Stimulated activated memory B cell treated with anti-CD40 and anti-IgM and Interleukin-4, amounts not matched to agents 10 μg/mL and 1 μg/mL and 100 μg/mL, for 72 hours (primary cell): Measurements from ENCODE around the gene ZDHHC11.

ENCODE experiments used
- ATAC-seq: fragments of 150-1000 bp; cut with Tn5 transposase; 2 replicates; pipeline ENCODE4 v1.10.0; 2021
- H3K27ac Mint-ChIP-seq: one replicate; pipeline ENCODE4 v1.8.0; 2022; ENCODE audit warnings: mild to moderate bottlenecking, mixed read lengths
- H3K27me3 Mint-ChIP-seq: one replicate; pipeline ENCODE4 v1.8.0; 2022; ENCODE audit warnings: mixed read lengths
- H3K36me3 Mint-ChIP-seq: one replicate; pipeline ENCODE4 v1.8.0; 2022; ENCODE audit warnings: mixed read lengths
- H3K4me1 Mint-ChIP-seq: one replicate; pipeline ENCODE4 v1.8.0; 2022; ENCODE audit warnings: mixed read lengths
- H3K4me3 Mint-ChIP-seq: one replicate; pipeline ENCODE4 v1.8.0; 2022; ENCODE audit warnings: mild to moderate bottlenecking, moderate library complexity, mixed read lengths
- H3K9me3 Mint-ChIP-seq: one replicate; pipeline ENCODE4 v1.8.0; 2022; ENCODE audit warnings: mixed read lengths

Gene ZDHHC11

GRCh38 chr5:868428-869135 lies 17.8 kb upstream of the ZDHHC11 start:
- no peak overlapping the region for H3K27ac Mint-ChIP-seq
- no peaks in the 10 kb centered on the region for H3K27me3 Mint-ChIP-seq
- H3K4me1 Mint-ChIP-seq, result peaks cover 7% of the 10 kb centered on the region
- ATAC-seq, result no peak
- H3K9me3 Mint-ChIP-seq, result no peaks in the 10 kb centered on the region
- H3K4me3 Mint-ChIP-seq, result no peak overlapping the region
- peaks cover 87% of the 10 kb centered on the region for H3K36me3 Mint-ChIP-seq

- H3K27ac Mint-ChIP-seq, result no peak overlapping the region
- H3K4me1 Mint-ChIP-seq, result no peaks in the 10 kb centered on the region
- H3K36me3 Mint-ChIP-seq, result peaks cover 85% of the 10 kb centered on the region
Measured at GRCh38 chr5:867300-867870, 16.6 kb upstream of the ZDHHC11 start.

GRCh38 chr5:865771-866170 lies 15.0 kb upstream of the ZDHHC11 start:
- no peak overlapping the region for H3K27ac Mint-ChIP-seq
- peaks cover 72% of the 10 kb centered on the region for H3K36me3 Mint-ChIP-seq
- no peaks in the 10 kb centered on the region for H3K9me3 Mint-ChIP-seq
- no peak overlapping the region for H3K4me3 Mint-ChIP-seq
- H3K27me3 Mint-ChIP-seq, result no peaks in the 10 kb centered on the region
- H3K4me1 Mint-ChIP-seq, result no peaks in the 10 kb centered on the region
- ATAC-seq, result no peak

More at GRCh38 chr5:867300-867870, 16.6 kb upstream of the ZDHHC11 start:
- Mint-ChIP-seq H3K27me3 (no peaks in the 10 kb centered on the region), H3K9me3 (no peaks in the 10 kb centered on the region), H3K4me3 (no peak overlapping the region)
- no peak for ATAC-seq

- no peak for ATAC-seq
- Mint-ChIP-seq H3K4me3 (no peak overlapping the region), H3K27me3 (no peaks in the 10 kb centered on the region), H3K36me3 (peaks cover 69% of the 10 kb centered on the region), H3K9me3 (no peaks in the 10 kb centered on the region), H3K4me1 (no peaks in the 10 kb centered on the region), H3K27ac (no peak overlapping the region)
Measured at GRCh38 chr5:865168-865521, 14.4 kb upstream of the ZDHHC11 start.

GRCh38 chr5:864492-865167 lies 13.8 kb upstream of the ZDHHC11 start:
- Mint-ChIP-seq H3K4me1 (no peaks in the 10 kb centered on the region), H3K27ac (no peak overlapping the region), H3K4me3 (no peak overlapping the region), H3K27me3 (no peaks in the 10 kb centered on the region), H3K9me3 (no peaks in the 10 kb centered on the region), H3K36me3 (peaks cover 64% of the 10 kb centered on the region)
- no peak for ATAC-seq

- H3K27ac Mint-ChIP-seq, result no peak overlapping the region
- no peaks in the 10 kb centered on the region for H3K9me3 Mint-ChIP-seq
- no peak overlapping the region for H3K4me3 Mint-ChIP-seq
- no peaks in the 10 kb centered on the region for H3K27me3 Mint-ChIP-seq
- no peaks in the 10 kb centered on the region for H3K4me1 Mint-ChIP-seq
- no peak for ATAC-seq
- H3K36me3 Mint-ChIP-seq, result peaks cover 50% of the 10 kb centered on the region
Measured at GRCh38 chr5:863244-863805, 12.5 kb upstream of the ZDHHC11 start.

- Mint-ChIP-seq H3K9me3 (no peaks in the 10 kb centered on the region), H3K4me1 (no peaks in the 10 kb centered on the region), H3K4me3 (no peak overlapping the region), H3K27ac (no peak overlapping the region), H3K36me3 (peaks cover 43% of the 10 kb centered on the region), H3K27me3 (no peaks in the 10 kb centered on the region)
- ATAC-seq, result no peak
Measured at GRCh38 chr5:862367-863243, 11.8 kb upstream of the ZDHHC11 start.

GRCh38 chr5:861442-862366 lies 10.9 kb upstream of the ZDHHC11 start:
- no peaks in the 10 kb centered on the region for H3K9me3 Mint-ChIP-seq
- ATAC-seq, result no peak
- H3K27ac Mint-ChIP-seq, result no peak overlapping the region
- peaks cover 34% of the 10 kb centered on the region for H3K36me3 Mint-ChIP-seq
- no peaks in the 10 kb centered on the region for H3K4me1 Mint-ChIP-seq
- no peak overlapping the region for H3K4me3 Mint-ChIP-seq
- no peaks in the 10 kb centered on the region for H3K27me3 Mint-ChIP-seq

- no peak overlapping the region for H3K4me3 Mint-ChIP-seq
- no peak overlapping the region for H3K27ac Mint-ChIP-seq
- H3K27me3 Mint-ChIP-seq, result no peaks in the 10 kb centered on the region
- peaks cover 27% of the 10 kb centered on the region for H3K36me3 Mint-ChIP-seq
- no peaks in the 10 kb centered on the region for H3K4me1 Mint-ChIP-seq
- no peaks in the 10 kb centered on the region for H3K9me3 Mint-ChIP-seq
- peak; percentile 31 for ATAC-seq
Measured at GRCh38 chr5:860506-861150, 9.8 kb upstream of the ZDHHC11 start.

- ATAC-seq, result no peak
- peaks cover 20% of the 10 kb centered on the region for H3K36me3 Mint-ChIP-seq
- H3K27ac Mint-ChIP-seq, result no peak overlapping the region
Measured at GRCh38 chr5:859798-860296, 9.1 kb upstream of the ZDHHC11 start.

GRCh38 chr5:859391-859790 lies 8.6 kb upstream of the ZDHHC11 start:
- H3K4me3 Mint-ChIP-seq, result no peak overlapping the region
- no peaks in the 10 kb centered on the region for H3K27me3 Mint-ChIP-seq
- no peak overlapping the region for H3K27ac Mint-ChIP-seq
- no peak for ATAC-seq
- no peaks in the 10 kb centered on the region for H3K4me1 Mint-ChIP-seq
- peaks cover 20% of the 10 kb centered on the region for H3K36me3 Mint-ChIP-seq
- H3K9me3 Mint-ChIP-seq, result no peaks in the 10 kb centered on the region

More at GRCh38 chr5:859798-860296, 9.1 kb upstream of the ZDHHC11 start:
- no peaks in the 10 kb centered on the region for H3K4me1 Mint-ChIP-seq
- H3K4me3 Mint-ChIP-seq, result no peak overlapping the region
- no peaks in the 10 kb centered on the region for H3K27me3 Mint-ChIP-seq
- no peaks in the 10 kb centered on the region for H3K9me3 Mint-ChIP-seq

- no peak for ATAC-seq
- no peaks in the 10 kb centered on the region for H3K9me3 Mint-ChIP-seq
- H3K4me1 Mint-ChIP-seq, result no peaks in the 10 kb centered on the region
- H3K27ac Mint-ChIP-seq, result no peak overlapping the region
- peaks cover 13% of the 10 kb centered on the region for H3K36me3 Mint-ChIP-seq
- no peak overlapping the region for H3K4me3 Mint-ChIP-seq
- no peaks in the 10 kb centered on the region for H3K27me3 Mint-ChIP-seq
Measured at GRCh38 chr5:858726-859125, 7.9 kb upstream of the ZDHHC11 start.

GRCh38 chr5:856531-857425 lies 6.0 kb upstream of the ZDHHC11 start:
- Mint-ChIP-seq H3K36me3 (peaks cover 6% of the 10 kb centered on the region), H3K27me3 (peaks cover 10% of the 10 kb centered on the region), H3K4me3 (no peak overlapping the region), H3K4me1 (no peaks in the 10 kb centered on the region), H3K27ac (no peak overlapping the region), H3K9me3 (no peaks in the 10 kb centered on the region)
- no peak for ATAC-seq
